GM21381 (cell line): ENCODE data around the gene MACROD1.

Source experiments
- ATAC-seq: cut with Tn5 transposase; IDR thresholded peaks from one replicate; pipeline ENCODE4 v1.9.1; 2021; ENCODE audit warnings: mild to moderate bottlenecking, moderate library complexity; ENCODE audit not compliant: unreplicated experiment

Gene MACROD1

GRCh38 chr11:64152841-64153691 is 12.8 kb downstream of the MACROD1 start:
- peak; percentile 72 for ATAC-seq

- ATAC-seq: no peak
These were observed 14.6 kb downstream of the MACROD1 start for GRCh38 chr11:64151337-64151736.

- ATAC-seq: no peak
These were observed 15.3 kb downstream of the MACROD1 start for GRCh38 chr11:64150481-64151239.

GRCh38 chr11:64150051-64150450 is 15.9 kb downstream of the MACROD1 start:
- ATAC-seq: no peak

GRCh38 chr11:64148917-64149617 is 16.8 kb downstream of the MACROD1 start:
- no peak for ATAC-seq

GRCh38 chr11:64148226-64148916 is 17.5 kb downstream of the MACROD1 start:
- no peak for ATAC-seq

GRCh38 chr11:64146036-64146955 is 19.6 kb downstream of the MACROD1 start:
- ATAC-seq: no peak

- no peak for ATAC-seq
These were observed 21.1 kb downstream of the MACROD1 start for GRCh38 chr11:64144587-64145472.

- ATAC-seq: no peak
These were observed 24.7 kb downstream of the MACROD1 start for GRCh38 chr11:64141081-64141783.

GRCh38 chr11:64140082-64140481 is 25.8 kb downstream of the MACROD1 start:
- ATAC-seq: no peak

- no peak for ATAC-seq
These were observed 26.9 kb downstream of the MACROD1 start for GRCh38 chr11:64139049-64139448.

GRCh38 chr11:64138398-64138797 is 27.5 kb downstream of the MACROD1 start:
- ATAC-seq: no peak

- no peak for ATAC-seq
These were observed 29.0 kb downstream of the MACROD1 start for GRCh38 chr11:64136765-64137441.

- no peak for ATAC-seq
These were observed 30.2 kb downstream of the MACROD1 start for GRCh38 chr11:64135711-64136110.

- no peak for ATAC-seq
These were observed 30.9 kb downstream of the MACROD1 start for GRCh38 chr11:64134963-64135362.

GRCh38 chr11:64132982-64133705 is 32.8 kb downstream of the MACROD1 start:
- no peak for ATAC-seq

- ATAC-seq: no peak
These were observed 33.6 kb downstream of the MACROD1 start for GRCh38 chr11:64132191-64132771.
